ENCODE measurements around the gene ZNF343. TPM values are rescaled to one million over a fixed set of nuclear protein-coding genes. Genes with fewer than 3 reads are reported as not detected.
A peak's percentile ranks its signal among the peaks of the same experiment; 100 is the strongest.

Gene ZNF343
- total and polyA plus RNA-seq, 12 donors, result 3.2 to 7.1 (median 5.0) TPM

GRCh38 chr20:2455771-2456497 lies 52.8 kb downstream of the ZNF343 start:
- TF ChIP-seq, protein P1, sequence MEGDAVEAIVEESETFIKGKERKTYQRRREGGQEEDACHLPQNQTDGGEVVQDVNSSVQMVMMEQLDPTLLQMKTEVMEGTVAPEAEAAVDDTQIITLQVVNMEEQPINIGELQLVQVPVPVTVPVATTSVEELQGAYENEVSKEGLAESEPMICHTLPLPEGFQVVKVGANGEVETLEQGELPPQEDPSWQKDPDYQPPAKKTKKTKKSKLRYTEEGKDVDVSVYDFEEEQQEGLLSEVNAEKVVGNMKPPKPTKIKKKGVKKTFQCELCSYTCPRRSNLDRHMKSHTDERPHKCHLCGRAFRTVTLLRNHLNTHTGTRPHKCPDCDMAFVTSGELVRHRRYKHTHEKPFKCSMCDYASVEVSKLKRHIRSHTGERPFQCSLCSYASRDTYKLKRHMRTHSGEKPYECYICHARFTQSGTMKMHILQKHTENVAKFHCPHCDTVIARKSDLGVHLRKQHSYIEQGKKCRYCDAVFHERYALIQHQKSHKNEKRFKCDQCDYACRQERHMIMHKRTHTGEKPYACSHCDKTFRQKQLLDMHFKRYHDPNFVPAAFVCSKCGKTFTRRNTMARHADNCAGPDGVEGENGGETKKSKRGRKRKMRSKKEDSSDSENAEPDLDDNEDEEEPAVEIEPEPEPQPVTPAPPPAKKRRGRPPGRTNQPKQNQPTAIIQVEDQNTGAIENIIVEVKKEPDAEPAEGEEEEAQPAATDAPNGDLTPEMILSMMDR (IDR thresholded peaks at IDR 0.05), result no peak
- no peak for DNase-seq
- intact Hi-C loops (cut with DNase I), result loop anchor here in 8 of 10 donors (5.0 to 10.0 kb wide), 8 partner anchors 91 to 694 kb away; no protein-coding TSS in a partner anchor
- H3K9me3 ChIP-seq, result no peaks in the 10 kb centered on the region
- H3K27ac ChIP-seq, result no peak overlapping the region
- no peaks in the 10 kb centered on the region for H3K27me3 ChIP-seq
- H3K36me3 ChIP-seq, result peaks cover 0 to 35% (median 10%) of the 10 kb centered on the region in 9 donors
- ATAC-seq, result no peak
- no peak overlapping the region for H3K4me3 ChIP-seq
- H3K4me1 ChIP-seq, result peaks cover 0 to 6% (median 0%) of the 10 kb centered on the region in 9 donors
- WGBS, 2 donors, result 76 to 78% methylated on average over 2 of the region's 2 CpGs

- 84 to 85% methylated on average over 3 of the region's 3 CpGs for WGBS, 2 donors
- H3K27me3 ChIP-seq, result no peaks in the 10 kb centered on the region
These were observed 54.9 kb downstream of the ZNF343 start for GRCh38 chr20:2453792-2454191.

DNA sequence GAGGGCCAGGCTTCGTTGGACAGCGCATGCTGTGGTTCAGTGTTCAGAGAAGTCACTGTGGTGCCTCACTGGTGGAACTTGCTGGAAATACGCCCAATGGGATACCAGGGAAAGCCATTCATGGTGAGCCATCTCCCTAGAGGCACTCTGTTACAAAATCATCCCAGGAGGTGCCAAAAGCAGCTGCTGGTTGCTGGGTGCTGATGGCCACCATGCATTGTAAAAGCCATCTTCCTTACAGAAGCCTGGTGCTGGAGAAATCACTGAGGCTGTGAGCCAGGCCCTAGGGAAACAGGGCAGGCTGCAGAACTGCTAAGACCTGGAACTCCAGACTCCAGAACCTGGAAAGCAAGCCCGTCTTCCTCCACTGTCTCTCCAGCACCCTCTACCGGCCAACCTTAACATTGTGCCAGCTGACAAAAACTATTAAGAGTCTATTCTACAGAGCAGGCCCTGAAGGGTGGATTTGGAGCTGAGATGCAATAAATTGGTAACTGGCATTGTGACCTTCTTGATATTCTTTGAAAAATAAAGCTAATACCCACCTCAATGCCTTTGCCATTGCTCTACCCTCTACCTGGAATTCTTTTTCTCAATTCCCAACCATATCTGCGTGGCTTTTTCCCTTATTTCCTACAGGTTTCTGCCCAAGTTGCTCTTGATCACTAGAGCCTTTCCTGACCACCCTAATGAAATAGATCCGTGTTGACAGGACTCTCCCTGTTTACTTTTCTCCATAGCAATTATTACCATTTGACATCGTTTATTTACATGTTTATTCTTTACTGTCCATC lies 56.6 kb downstream of the ZNF343 start:
- Histone ChIP-seq H3K27me3 (no peaks in the 10 kb centered on the region), H3K27ac (no peak overlapping the region), H3K36me3 (no peaks in the 10 kb centered on the region), H3K4me1 (peaks cover 0 to 6% (median 0%) of the 10 kb centered on the region in 9 donors), H3K4me3 (no peak overlapping the region), H3K9me3 (peaks cover 0 to 1% (median 0%) of the 10 kb centered on the region in 11 donors)
- intact Hi-C loops (cut with DNase I), result loop anchor here in 9 of 10 donors (2.0 to 10.0 kb wide), 13 partner anchors 87 to 690 kb away; no protein-coding TSS in a partner anchor
- TF ChIP-seq, protein P1 (IDR thresholded peaks at IDR 0.05), result peak; percentile 71 to 88 (median 84)
- peak in 5 of 8 donors; percentile 55 to 77 (median 67) for ATAC-seq
- DNase-seq, result peak; percentile 50 to 75
- WGBS, 2 donors, result 57 to 60% methylated on average over 8 of the region's 8 CpGs

More at GRCh38 chr20:2453792-2454191, 54.9 kb downstream of the ZNF343 start:
- ATAC-seq (no peak), DNase-seq (no peak)
- no peaks in the 10 kb centered on the region for H3K9me3 ChIP-seq
- no peak overlapping the region for H3K4me3 ChIP-seq
- peaks cover 0 to 13% (median 0%) of the 10 kb centered on the region in 9 donors for H3K36me3 ChIP-seq
- H3K27ac ChIP-seq, result no peak overlapping the region
- peaks cover 0 to 6% (median 0%) of the 10 kb centered on the region in 9 donors for H3K4me1 ChIP-seq
- intact Hi-C loops (cut with DNase I), result loop anchor here in 9 of 10 donors (2.0 to 10.0 kb wide), 13 partner anchors 89 to 691 kb away; no protein-coding TSS in a partner anchor
- TF ChIP-seq, protein P1 (IDR thresholded peaks at IDR 0.05), result no peak

GRCh38 chr20:2451422-2451821 lies 57.3 kb downstream of the ZNF343 start:
- Histone ChIP-seq H3K36me3 (no peaks in the 10 kb centered on the region), H3K4me3 (no peak overlapping the region), H3K9me3 (peaks cover 0 to 8% (median 0%) of the 10 kb centered on the region in 11 donors), H3K4me1 (peaks cover 0 to 6% (median 0%) of the 10 kb centered on the region in 9 donors), H3K27ac (no peak overlapping the region), H3K27me3 (no peaks in the 10 kb centered on the region)
- 86% methylated on average over 5 of the region's 5 CpGs for WGBS, 2 donors
- no peak for DNase-seq
- TF ChIP-seq, protein P1 (IDR thresholded peaks at IDR 0.05), result no peak
- intact Hi-C loops (cut with DNase I), result loop anchor here in 9 of 10 donors (5.0 to 10.0 kb wide), 11 partner anchors 87 to 689 kb away; no protein-coding TSS in a partner anchor
- ATAC-seq, result no peak

All from heart right ventricle (tissue), 16 donors.